H1 (cell line): ENCODE measurements around the gene USP7. TPM values are rescaled to one million over a fixed set of nuclear protein-coding genes. Genes with fewer than 3 reads are reported as not detected.

Experiments
- CTCF ChIA-PET: fragments of 300-600 bp; sonication (Branson Sonifier 250); formaldehyde crosslinking; loops from one replicate; lab custom pipeline; 2021; ENCODE audit not compliant: partially characterized antibody; lab: Charles Lee
- POLR2A ChIA-PET: fragments of 300-600 bp; sonication (Branson Sonifier 250); formaldehyde crosslinking; loops from one replicate; lab custom pipeline; 2021; ENCODE audit warnings: inconsistent platforms; ENCODE audit not compliant: partially characterized antibody; lab: Charles Lee
- DNase-seq, 2 experiments: peaks; one replicate each; pipeline versions ENCODE4 v3.0.0 to v3.0.0-alpha.2; 2010 to 2022; ENCODE audit warnings: low spot score in 2 of 2, low read depth in 1 of 2, mixed read lengths in 1 of 2
- FAIRE-seq: peaks from 2 replicates; lab custom pipeline; 2011; peaks lifted over from hg19 to GRCh38; lab: Jason Lieb, UNC
- H2AFZ ChIP-seq: 2 replicates; pipeline ENCODE4 v1.8.1; 2012; ENCODE audit warnings: low read length, inconsistent platforms
- H2AK5ac ChIP-seq: 2 replicates; pipeline ENCODE4 v1.6.1; 2013; ENCODE audit warnings: low read depth, low read length
- H2BK120ac ChIP-seq: replicated peaks from 2 replicates; pipeline ENCODE3; 2013; ENCODE audit warnings: low read depth, low read length, inconsistent platforms
- H2BK12ac ChIP-seq: 2 replicates; pipeline ENCODE4 v1.6.1; 2013; ENCODE audit warnings: low read depth, low read length
- H2BK15ac ChIP-seq: 2 replicates; pipeline ENCODE4 v1.6.1; 2013; ENCODE audit warnings: low read length
- H2BK20ac ChIP-seq: 2 replicates; pipeline ENCODE4 v1.6.1; 2013; ENCODE audit warnings: low read length
- H2BK5ac ChIP-seq: 2 replicates; pipeline ENCODE4 v1.6.1; 2013; ENCODE audit warnings: low read depth, low read length
- H3K14ac ChIP-seq: 2 replicates; pipeline ENCODE4 v1.6.1; 2013; ENCODE audit warnings: inconsistent platforms; ENCODE audit not compliant: insufficient read length
- H3K18ac ChIP-seq: 2 replicates; pipeline ENCODE4 v1.6.1; 2013; ENCODE audit warnings: low read length; ENCODE audit errors: extremely low read depth
- H3K23ac ChIP-seq: 2 replicates; pipeline ENCODE4 v1.6.1; 2013; ENCODE audit warnings: inconsistent platforms; ENCODE audit not compliant: insufficient read length
- H3K23me2 ChIP-seq: 2 replicates; pipeline ENCODE4 v1.6.1; 2013; ENCODE audit warnings: low read depth, low read length
- H3K27ac ChIP-seq: 2 replicates; pipeline ENCODE4 v1.6.1; 2011; ENCODE audit warnings: low read depth, low read length, inconsistent platforms
- H3K27me3 ChIP-seq, 4 experiments: replicated peaks in 1 of 4; 1 replicate in 1 of 4; 2 replicates in 3 of 4; pipeline versions ENCODE4 v1.6.1 to v1.8.1; 2011 to 2013; ENCODE audit warnings: low read length in 3 of 4, mild to moderate bottlenecking in 3 of 4, inconsistent platforms in 2 of 4, mixed read lengths in 2 of 4, moderate library complexity in 1 of 4; ENCODE audit not compliant: control insufficient read depth in 3 of 4, insufficient read depth in 3 of 4; ENCODE audit errors: extremely low read depth in 1 of 4
- H3K36me3 ChIP-seq, 4 experiments: 2 replicates each; pipeline versions ENCODE4 v1.6.1 to v1.8.1; 2011 to 2013; ENCODE audit warnings: mild to moderate bottlenecking in 4 of 4, low read length in 3 of 4, moderate library complexity in 2 of 4, control low read depth in 1 of 4, inconsistent platforms in 1 of 4; ENCODE audit not compliant: insufficient read depth in 4 of 4, control insufficient read depth in 2 of 4
- H3K4ac ChIP-seq: replicated peaks from 2 replicates; pipeline ENCODE3; 2013; ENCODE audit warnings: low read length, low read depth, mixed read lengths, inconsistent platforms; ENCODE audit not compliant: insufficient read length
- H3K4me1 ChIP-seq, 4 experiments: replicated peaks in 1 of 4; 1 replicate in 1 of 4; 2 replicates in 3 of 4; pipeline versions ENCODE4 v1.6.1 to v1.8.1; 2011 to 2013; ENCODE audit warnings: low read length in 3 of 4, inconsistent platforms in 2 of 4, mixed read lengths in 1 of 4; ENCODE audit not compliant: insufficient read depth in 4 of 4, control insufficient read depth in 3 of 4
- H3K4me2 ChIP-seq, 2 experiments: 2 replicates each; pipeline versions ENCODE4 v1.6.1 to v1.8.1; 2011 to 2013; ENCODE audit warnings: low read depth in 2 of 2, low read length in 2 of 2, control low read depth in 1 of 2, inconsistent platforms in 1 of 2, mild to moderate bottlenecking in 1 of 2; ENCODE audit not compliant: insufficient read depth in 1 of 2
- H3K4me3 ChIP-seq, 4 experiments: fragments of 200-600, 300-600 bp in 1 of 4; sonication (generic), shearing (Covaris generic), sonication (Bioruptor Twin) in 1 of 4; 2 replicates each; pipeline versions ENCODE4 v1.5.1 to v1.8.1; 2011 to 2016; ENCODE audit warnings: low read length in 4 of 4, low read depth in 3 of 4, control low read depth in 2 of 4, inconsistent platforms in 2 of 4, mild to moderate bottlenecking in 2 of 4, mixed read lengths in 1 of 4, moderate library complexity in 1 of 4; ENCODE audit not compliant: insufficient read depth in 2 of 4; ENCODE audit errors: extremely low read depth in 1 of 4
- H3K56ac ChIP-seq: replicated peaks from 2 replicates; pipeline ENCODE3; 2013; ENCODE audit warnings: low read depth, mild to moderate bottlenecking, mixed read lengths, low read length, inconsistent platforms; ENCODE audit not compliant: insufficient read length
- H3K79me1 ChIP-seq: 2 replicates; pipeline ENCODE4 v1.6.1; 2013; ENCODE audit warnings: low read depth, low read length, control low read depth
- H3K79me2 ChIP-seq, 2 experiments: 2 replicates each; pipeline versions ENCODE4 v1.6.1 to v1.8.1; 2012 to 2013; ENCODE audit warnings: low read length in 2 of 2, mild to moderate bottlenecking in 2 of 2, inconsistent platforms in 1 of 2; ENCODE audit not compliant: insufficient read depth in 2 of 2, control insufficient read depth in 1 of 2
- H3K9ac ChIP-seq, 4 experiments: replicated peaks in 1 of 4; 1 replicate in 1 of 4; 2 replicates in 3 of 4; pipeline versions ENCODE4 v1.6.1 to v1.8.1; 2011 to 2013; ENCODE audit warnings: low read depth in 3 of 4, low read length in 3 of 4, control low read depth in 2 of 4, mild to moderate bottlenecking in 2 of 4, moderate library complexity in 2 of 4, inconsistent platforms in 1 of 4; ENCODE audit errors: extremely low read depth in 1 of 4
- H3K9me3 ChIP-seq, 2 experiments: 2 replicates each; pipeline versions ENCODE4 v1.6.1 to v1.8.1; 2012 to 2013; ENCODE audit warnings: mild to moderate bottlenecking in 2 of 2, moderate library complexity in 2 of 2, control low read depth in 1 of 2, inconsistent platforms in 1 of 2, low read depth in 1 of 2, low read length in 1 of 2, mixed read lengths in 1 of 2; ENCODE audit not compliant: insufficient read depth in 2 of 2
- H4K20me1 ChIP-seq, 2 experiments: replicated peaks in 1 of 2; 2 replicates each; pipeline versions ENCODE3 to v1.8.1; 2011 to 2013; ENCODE audit warnings: inconsistent platforms in 2 of 2, low read length in 2 of 2, mild to moderate bottlenecking in 1 of 2; ENCODE audit not compliant: insufficient read depth in 2 of 2, control insufficient read depth in 1 of 2
- H4K5ac ChIP-seq: 2 replicates; pipeline ENCODE4 v1.6.1; 2013; ENCODE audit warnings: low read length, low read depth, mixed read lengths, inconsistent platforms; ENCODE audit not compliant: insufficient read length
- H4K8ac ChIP-seq: 2 replicates; pipeline ENCODE4 v1.8.0; 2013; ENCODE audit warnings: mild to moderate bottlenecking, moderate library complexity, low read length, inconsistent platforms; ENCODE audit not compliant: insufficient read depth; ENCODE audit errors: extremely low read depth
- H4K91ac ChIP-seq: replicated peaks from 2 replicates; pipeline ENCODE3; 2013; ENCODE audit warnings: low read length, mixed read lengths, inconsistent platforms; ENCODE audit not compliant: insufficient read length
- CREB1 ChIP-seq: IDR thresholded peaks from 2 replicates; pipeline ENCODE4 v1.6.1; 2012; ENCODE audit warnings: inconsistent platforms
- HDAC6 ChIP-seq: IDR thresholded peaks from one replicate; pipeline ENCODE4 v1.7.1; 2012; ENCODE audit warnings: low read depth, mild to moderate bottlenecking, inconsistent platforms, low read length, moderate library complexity
- RXRA ChIP-seq: IDR thresholded peaks from 2 replicates; pipeline ENCODE4 v1.6.1; 2011; ENCODE audit warnings: low read depth, mild to moderate bottlenecking, low read length, moderate library complexity; ENCODE audit not compliant: insufficient read depth
- ZNF274 ChIP-seq: IDR thresholded peaks from 2 replicates; pipeline ENCODE4 v1.7.0; 2012; ENCODE audit warnings: low read length, borderline replicate concordance; ENCODE audit errors: extremely low read depth
- WGBS, 2 experiments: shearing (Covaris generic) in 1 of 2; methylation state at CpG; one replicate each; pipeline versions ENCODE4 v1.1.6 to v1.1.7; 2013 to 2015; ENCODE audit warnings: low lambda C conversion rate in 2 of 2, mixed read lengths in 2 of 2, inconsistent platforms in 1 of 2, low coverage in 1 of 2, missing lambda C conversion rate in 1 of 2; ENCODE audit not compliant: insufficient replicate concordance in 2 of 2, insufficient coverage in 1 of 2, insufficient read length in 1 of 2; ENCODE audit errors: extremely low coverage in 1 of 2, missing lambda C conversion rate in 1 of 2; 5-methylcytosine and 5-hydroxymethylcytosine counted together
- polyA plus RNA-seq, 7 experiments: library from polyadenylated mRNA; depleted of rRNA in 3 of 7; stranded (reverse) in 5 of 7; unstranded in 2 of 7; fragments of >200 nt in 5 of 7; fragments of 200-250 nt in 2 of 7; gene quantifications; 1 replicate in 5 of 7; 2 replicates in 1 of 7; 4 replicates in 1 of 7; pipeline versions ENCODE4 v1.2.1 to v1.2.3, GENCODE V29; 2011 to 2013; ENCODE audit warnings: missing spikeins in 2 of 7, mixed read lengths in 2 of 7
- total RNA-seq: library from RNA; stranded (reverse); fragmentation: NEBNext Ultra II Directional; extraction: Animal tissue kit (Norgen Biotek cat#: 25700); gene quantifications from 2 replicates; pipeline ENCODE4 v1.2.1, GENCODE V29; 2021
- TF ChIP-seq, protein P1 (sequence below): IDR thresholded peaks from 2 replicates; pipeline ENCODE4 v1.6.1; 2012; ENCODE audit warnings: inconsistent platforms

USP7 gene
- total and polyA plus RNA-seq, 2 of the 8 experiments (the other 6 are each of a cell fraction or from before 2014, with no cell fraction given) = 21.3 to 211 TPM

DNA sequence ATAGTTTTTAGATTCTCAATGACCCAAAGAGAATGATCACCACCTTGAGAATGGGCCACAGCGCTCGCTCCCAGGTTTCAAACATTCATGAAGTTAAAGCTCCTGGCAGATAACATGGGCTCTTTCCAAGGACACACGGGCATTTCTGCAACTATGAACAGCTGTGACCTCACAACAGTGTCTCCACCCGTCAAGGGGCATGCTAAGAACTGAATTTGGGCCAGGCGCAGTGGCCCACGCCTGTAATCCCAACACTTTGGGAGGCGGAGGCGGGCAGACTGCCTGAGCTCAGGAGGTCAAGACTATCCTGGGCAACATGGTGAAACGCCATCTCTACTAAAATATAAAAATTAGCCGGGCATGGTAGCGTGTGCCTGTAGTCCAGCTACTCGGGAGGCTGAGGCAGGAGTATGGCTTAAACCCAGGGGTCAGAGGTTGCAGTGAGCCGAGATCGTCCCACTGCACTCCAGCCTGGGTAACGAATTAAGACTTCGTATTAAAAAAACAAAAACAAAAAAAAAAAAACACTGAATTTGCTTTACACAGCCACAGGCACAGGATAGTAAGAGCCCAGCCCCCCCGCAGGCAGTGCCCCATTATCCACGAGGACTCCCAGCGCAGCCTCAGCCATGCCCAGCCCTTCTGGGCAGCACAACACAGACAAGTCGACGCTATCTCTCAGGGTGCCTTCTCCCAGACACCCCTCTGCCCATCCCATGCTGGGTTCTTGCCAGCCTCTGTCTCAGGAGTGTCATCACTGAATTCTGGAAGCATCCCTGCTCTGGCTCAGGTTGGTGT, 7.2 kb downstream of the USP7 start:
- Histone ChIP-seq H2AK5ac (no peak overlapping the region), H3K36me3 (no peaks in the 10 kb centered on the region), H3K23me2 (no peaks in the 10 kb centered on the region), H2BK20ac (no peak overlapping the region), H4K20me1 (peaks cover 49 to 65% of the 10 kb centered on the region in 2 experiments), H3K23ac (no peak overlapping the region), H3K4me1 (peaks cover 32 to 47% (median 41%) of the 10 kb centered on the region in 4 experiments), H3K4ac (no peak overlapping the region), H3K18ac (no peak overlapping the region), H3K27ac (no peak overlapping the region), H4K8ac (no peak overlapping the region), H3K9me3 (no peaks in the 10 kb centered on the region), H3K79me2 (peaks cover 82 to 95% of the 10 kb centered on the region in 2 experiments), H3K4me2 (no peak overlapping the region), H4K5ac (no peak overlapping the region), H3K14ac (no peak overlapping the region), H4K91ac (no peak overlapping the region), H2AFZ (no peak overlapping the region), H2BK15ac (no peak overlapping the region; the same call in 1 of the 2 replicates), H3K27me3 (no peaks in the 10 kb centered on the region), H3K56ac (no peak overlapping the region), H2BK120ac (no peak overlapping the region), H3K4me3 (no peak overlapping the region), H2BK12ac (no peak overlapping the region), H3K79me1 (peaks cover 13% of the 10 kb centered on the region), H2BK5ac (no peak overlapping the region), H3K9ac (no peak overlapping the region)
- TF ChIP-seq HDAC6 (no peak), CREB1 (no peak), ZNF274 (no peak), RXRA (no peak)
- TF ChIP-seq, protein P1, sequence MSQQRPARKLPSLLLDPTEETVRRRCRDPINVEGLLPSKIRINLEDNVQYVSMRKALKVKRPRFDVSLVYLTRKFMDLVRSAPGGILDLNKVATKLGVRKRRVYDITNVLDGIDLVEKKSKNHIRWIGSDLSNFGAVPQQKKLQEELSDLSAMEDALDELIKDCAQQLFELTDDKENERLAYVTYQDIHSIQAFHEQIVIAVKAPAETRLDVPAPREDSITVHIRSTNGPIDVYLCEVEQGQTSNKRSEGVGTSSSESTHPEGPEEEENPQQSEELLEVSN = no peak
- ChIA-PET CTCF (interaction anchor here (1.0 to 3.6 kb wide), 8 partner anchors 10 to 61 kb away, joined by 3 to 24 read pairs (median 5); no protein-coding TSS in a partner anchor), POLR2A (interaction anchor here (1.5 to 1.8 kb wide), 2 partner anchors 9 to 23 kb away, joined by 3 to 5 read pairs; no protein-coding TSS in a partner anchor)
- DNase-seq (no peak), FAIRE-seq (no peak)
- 87% methylated on average over 21 of the region's 21 CpGs; no CpG with 5 or more reads in 1 of the 2 experiments for WGBS, 2 experiments
